Hematopoietic multipotent progenitor cell treated with erythropoietin and hydrocortisone succinate and interleukin-3 and kit ligand, for 17 days (in vitro differentiated cells): ENCODE results near the gene FASTKD2.
A peak's percentile ranks its signal among the peaks of the same experiment; 100 is the strongest.
"Not testable (repeated sequence)": the region's sequence is repeated elsewhere in the genome, so short reads cannot be mapped to it uniquely, and the experiment has no call there.

Experiments
- DNase-seq: peaks from one replicate; pipeline ENCODE4 v3.0.0-alpha.2; 2015; ENCODE audit warnings: low spot score

Gene FASTKD2

DNA sequence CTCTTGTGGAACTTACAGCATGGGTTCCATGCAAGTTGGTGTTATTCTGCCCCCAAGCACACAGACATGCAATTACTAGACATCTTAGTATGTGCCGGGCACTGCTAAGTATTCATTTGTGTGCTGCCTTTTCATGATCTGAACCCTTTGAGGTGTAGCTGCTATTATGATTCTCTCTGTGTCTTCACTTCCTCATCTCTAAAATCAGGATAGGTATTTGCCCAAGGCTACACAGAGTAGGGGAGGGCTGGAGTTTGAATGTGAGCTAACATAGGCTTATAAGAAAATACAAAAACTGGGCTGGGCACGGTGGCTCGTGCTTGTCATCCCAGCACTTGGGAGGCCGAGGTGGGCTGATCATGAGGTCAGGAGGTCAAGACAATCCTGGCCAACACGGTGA lies 27.2 kb downstream of the FASTKD2 start:
- no peak for DNase-seq

GRCh38 chr2:206797376-206797775 lies 32.0 kb downstream of the FASTKD2 start:
- no peak for DNase-seq

- no peak for DNase-seq
These were observed 32.6 kb downstream of the FASTKD2 start for GRCh38 chr2:206798000-206798399.

GRCh38 chr2:206799083-206799482 lies 33.7 kb downstream of the FASTKD2 start:
- no peak for DNase-seq

DNA sequence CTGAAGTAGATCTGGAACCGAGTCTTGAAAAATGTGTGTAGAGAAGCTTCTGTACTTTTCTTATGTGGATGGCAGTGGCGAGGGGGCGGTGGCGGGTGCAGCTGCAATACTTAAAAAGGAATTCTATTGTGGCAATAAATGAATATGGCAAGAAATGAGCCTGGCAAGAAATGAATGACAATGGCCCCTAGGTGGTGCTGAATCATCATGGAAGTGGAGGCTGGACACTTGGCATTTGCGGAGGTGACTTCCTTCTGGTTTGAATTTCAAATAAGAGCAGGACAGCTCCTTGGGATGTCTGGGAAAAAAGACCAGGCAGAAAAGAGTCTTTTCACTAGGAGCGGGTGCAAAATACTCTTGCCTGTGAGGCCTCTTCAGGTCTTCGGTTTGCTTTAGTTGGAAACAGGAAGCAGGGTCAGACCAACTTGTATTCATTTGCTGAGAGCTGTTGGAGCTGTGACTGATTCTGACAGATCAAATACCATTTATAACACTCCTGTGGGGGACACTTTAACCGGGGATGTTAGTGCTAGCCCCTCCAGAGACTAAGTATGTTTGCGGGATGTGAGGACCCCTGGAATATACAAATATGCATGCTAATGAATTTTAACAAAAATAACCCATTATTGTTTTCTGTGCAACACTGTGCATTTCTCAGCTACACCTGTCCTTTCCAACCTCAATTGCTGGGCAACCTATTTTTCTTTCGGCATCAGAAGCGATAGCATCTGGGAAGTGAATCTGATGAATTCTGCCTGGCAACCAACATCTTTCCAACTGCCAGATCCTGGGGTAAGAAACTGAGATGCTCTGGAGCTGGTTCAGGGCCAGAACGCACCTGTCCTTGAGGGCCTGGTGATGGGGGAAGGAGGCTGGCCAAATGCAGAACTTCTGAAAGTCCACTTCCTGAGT lies 35.4 kb downstream of the FASTKD2 start:
- DNase-seq: peak; percentile 17

DNA sequence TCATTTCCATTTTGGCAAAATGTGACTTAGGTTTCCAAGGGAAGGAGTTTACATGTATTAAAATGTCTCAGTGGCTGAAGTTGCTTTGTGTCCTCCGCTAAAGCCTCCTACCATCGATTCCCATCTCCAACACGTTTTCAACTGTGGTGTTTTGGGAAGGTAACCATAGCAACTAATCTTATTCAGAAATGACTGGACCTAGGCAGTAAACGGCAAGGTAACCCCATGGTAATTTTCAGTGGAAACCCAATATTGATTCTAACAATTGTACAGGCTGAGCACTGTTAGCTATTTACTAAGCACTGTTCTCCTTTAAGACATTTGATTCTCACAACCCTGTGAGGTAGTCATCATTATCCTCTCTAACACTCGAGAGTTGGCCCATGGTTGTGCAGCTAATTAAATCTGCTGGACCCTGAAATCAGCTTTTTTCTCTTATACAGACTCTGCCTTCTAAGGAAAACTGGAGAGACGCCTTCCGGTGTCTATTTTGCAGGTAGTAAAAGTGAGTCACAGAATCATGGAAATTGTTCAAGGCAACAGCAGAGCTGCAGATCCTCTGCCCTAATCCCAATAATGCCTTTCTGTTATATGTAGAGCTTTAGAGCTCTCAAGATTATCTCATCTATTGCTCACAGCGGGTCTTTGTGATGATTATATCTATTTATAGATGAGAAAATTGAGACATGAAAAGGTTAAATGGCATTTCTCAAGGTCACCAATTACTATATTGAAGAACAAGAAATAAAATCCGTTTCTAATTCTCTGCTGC lies 36.2 kb downstream of the FASTKD2 start:
- DNase-seq: no peak

- DNase-seq: no peak
These were observed 37.5 kb downstream of the FASTKD2 start for GRCh38 chr2:206802654-206803514.

DNA sequence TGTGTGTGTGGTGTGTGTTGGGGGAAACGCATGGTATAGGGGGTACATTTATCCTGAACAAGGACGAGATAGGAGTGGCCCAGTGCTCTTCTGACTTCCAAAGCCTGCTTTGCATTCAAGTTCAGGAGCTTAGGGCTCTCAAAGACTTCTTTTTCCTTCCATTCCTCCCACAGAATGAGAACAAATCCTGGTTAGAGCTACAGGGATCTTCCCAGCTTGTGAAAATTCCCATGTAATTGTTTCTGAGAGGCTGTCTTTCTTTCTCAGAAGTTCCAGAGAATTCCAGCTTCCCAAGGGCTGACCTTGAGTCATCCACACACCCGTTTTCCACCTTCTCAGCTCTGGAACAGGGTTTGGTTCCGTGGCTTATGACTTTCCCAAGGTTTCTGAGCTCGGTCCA lies 38.9 kb downstream of the FASTKD2 start:
- DNase-seq: no peak

GRCh38 chr2:206805887-206806607 lies 40.6 kb downstream of the FASTKD2 start:
- no peak for DNase-seq

GRCh38 chr2:206807624-206808023 lies 42.2 kb downstream of the FASTKD2 start:
- DNase-seq: not testable (repeated sequence)

GRCh38 chr2:206812471-206812870 lies 47.1 kb downstream of the FASTKD2 start:
- not testable (repeated sequence) for DNase-seq

GRCh38 chr2:206814498-206814897 lies 49.1 kb downstream of the FASTKD2 start:
- DNase-seq: no peak

GRCh38 chr2:206820807-206821206 lies 55.4 kb downstream of the FASTKD2 start:
- DNase-seq: no peak

DNA sequence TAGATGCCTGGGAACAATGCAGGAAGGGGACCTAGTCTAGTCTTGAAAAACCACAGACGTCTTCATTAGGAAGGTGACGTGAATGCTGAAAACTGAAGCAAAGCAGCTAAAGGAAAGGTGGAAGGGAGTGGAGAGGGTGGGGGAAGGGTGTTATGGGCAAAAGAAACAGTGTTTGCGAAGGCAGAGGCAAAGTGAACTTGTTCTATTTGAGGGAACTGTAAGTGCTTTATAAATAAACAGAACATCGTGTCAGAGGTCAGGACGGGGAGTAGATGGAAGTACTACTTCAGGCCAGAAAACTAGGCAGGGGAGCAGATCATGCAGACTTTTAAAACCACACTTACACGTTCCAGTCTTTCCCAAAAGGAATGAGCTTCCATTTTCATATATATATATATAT lies 57.8 kb downstream of the FASTKD2 start:
- DNase-seq: no peak

- DNase-seq: no peak
These were observed 58.7 kb downstream of the FASTKD2 start for GRCh38 chr2:206824087-206824618.

DNA sequence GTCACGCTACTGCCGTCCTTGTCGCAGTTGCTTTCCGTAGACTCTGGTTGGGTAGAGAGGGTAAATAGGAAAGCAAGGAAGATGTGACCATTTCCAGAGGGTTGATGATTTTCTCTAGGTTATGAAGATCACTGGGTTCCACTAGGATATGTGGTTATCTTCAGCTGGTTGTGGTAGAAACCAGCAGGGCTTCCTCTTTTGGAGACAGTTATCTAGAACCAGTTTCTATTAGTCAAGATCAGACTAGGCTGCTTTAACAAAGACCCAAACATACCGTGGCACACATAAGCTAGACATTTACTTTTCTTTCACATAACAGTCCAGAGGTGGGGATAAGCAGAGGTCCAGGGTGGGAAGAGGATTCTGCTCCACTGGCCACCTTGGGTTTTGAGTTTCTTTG lies 59.6 kb downstream of the FASTKD2 start:
- DNase-seq: no peak

DNA sequence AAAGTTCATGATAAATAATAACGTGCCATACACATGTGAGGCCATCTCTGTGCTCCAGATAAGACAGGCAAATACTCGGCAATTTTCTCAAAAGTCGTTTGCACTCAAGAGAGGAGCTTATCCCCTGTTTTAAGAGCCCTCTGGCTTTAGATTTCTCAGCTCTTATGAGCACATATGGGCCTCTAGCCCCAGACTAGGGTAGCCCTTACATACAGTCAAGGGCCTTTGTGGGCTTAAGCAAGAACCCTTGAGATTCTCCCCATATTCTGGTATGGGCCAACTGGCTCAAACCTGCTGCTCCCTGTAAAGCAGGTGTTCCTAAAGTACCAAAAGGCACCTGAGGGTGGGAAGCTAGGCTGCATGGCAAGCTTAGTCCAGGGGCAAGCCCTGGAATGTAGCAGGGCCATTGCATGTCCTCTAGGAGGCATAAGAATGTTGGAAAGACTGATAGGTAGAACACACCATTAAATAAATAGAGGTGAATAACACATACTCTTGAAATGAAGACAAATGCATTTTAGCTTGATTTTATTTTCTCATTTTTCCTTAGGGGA lies 66.1 kb downstream of the FASTKD2 start:
- no peak for DNase-seq

GRCh38 chr2:206832873-206833272 lies 67.5 kb downstream of the FASTKD2 start:
- no peak for DNase-seq

GRCh38 chr2:206833291-206833690 lies 67.9 kb downstream of the FASTKD2 start:
- no peak for DNase-seq

DNA sequence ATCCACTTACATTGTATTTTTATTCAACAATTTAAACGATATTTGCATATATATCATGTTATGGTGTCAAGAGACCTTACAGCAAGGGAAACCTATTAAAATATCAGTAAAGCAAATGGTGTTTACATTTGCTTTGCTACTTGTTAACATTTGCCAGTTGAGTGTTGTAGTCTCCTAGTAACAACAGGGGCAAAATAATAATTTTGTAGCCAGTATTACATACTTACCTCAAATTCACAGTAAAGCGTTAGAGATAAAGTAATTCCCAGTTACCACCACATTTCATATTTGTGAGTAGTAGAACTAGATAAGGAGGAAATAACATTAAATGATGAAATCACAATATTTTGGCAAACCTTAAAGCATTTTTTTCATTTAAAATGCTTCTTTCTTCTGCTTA lies 71.3 kb downstream of the FASTKD2 start:
- no peak for DNase-seq

DNA sequence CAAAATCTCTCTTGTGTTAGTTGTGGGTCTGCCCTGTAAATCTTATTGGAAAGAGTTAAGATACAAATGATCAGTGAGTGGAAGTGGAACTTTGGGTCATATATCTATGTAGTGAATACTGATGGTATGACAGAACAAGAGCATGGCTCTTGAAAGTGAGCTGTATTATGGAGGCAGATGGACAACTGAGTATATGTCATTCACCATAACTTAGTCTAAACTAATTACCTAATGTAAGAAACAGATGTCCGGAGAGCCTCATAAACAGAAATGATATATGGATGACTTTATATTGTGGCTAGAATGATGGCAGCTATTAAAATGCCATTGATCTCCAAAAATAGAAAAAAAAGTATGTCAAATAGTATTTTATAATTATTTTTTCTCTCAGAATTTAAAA lies 72.4 kb downstream of the FASTKD2 start:
- no peak for DNase-seq
